ENCODE measurements around the gene JUP. TPM values are rescaled to one million over a fixed set of nuclear protein-coding genes. Genes with fewer than 3 reads are reported as not detected.

JUP gene
- total and polyA plus RNA-seq, 10 of the 15 experiments (the other 5 are each of a cell fraction or from before 2014, with no cell fraction given) = 1.5 to 36.3 (median 11.6) TPM

- in situ Hi-C loops (cut with MboI) (no loop called here), intact Hi-C loops (cut with micrococcal nuclease; ENCODE audit: unreplicated experiment) (no loop called here)
- no peak for TF ChIP-seq HDAC2 (IDR thresholded peaks at IDR 0.05)
- no peak for TF ChIP-seq ZZZ3 (IDR thresholded peaks at IDR 0.05; ENCODE audit: control insufficient read depth, insufficient read length, low read depth)
- no peak for TF ChIP-seq CEBPB (IDR thresholded peaks at IDR 0.05; ENCODE audit: borderline replicate concordance in 1 of 2, low read depth in 2 of 2, low read length in 2 of 2)
- no peak for TF ChIP-seq YY1 (IDR thresholded peaks at IDR 0.05; ENCODE audit: low read depth, low read length)
- TF ChIP-seq ZSCAN29 (IDR thresholded peaks at IDR 0.05) = no peak
- TF ChIP-seq WRNIP1 (IDR thresholded peaks at IDR 0.05; ENCODE audit: borderline replicate concordance, low read depth, low read length) = no peak
- TF ChIP-seq, protein P1, sequence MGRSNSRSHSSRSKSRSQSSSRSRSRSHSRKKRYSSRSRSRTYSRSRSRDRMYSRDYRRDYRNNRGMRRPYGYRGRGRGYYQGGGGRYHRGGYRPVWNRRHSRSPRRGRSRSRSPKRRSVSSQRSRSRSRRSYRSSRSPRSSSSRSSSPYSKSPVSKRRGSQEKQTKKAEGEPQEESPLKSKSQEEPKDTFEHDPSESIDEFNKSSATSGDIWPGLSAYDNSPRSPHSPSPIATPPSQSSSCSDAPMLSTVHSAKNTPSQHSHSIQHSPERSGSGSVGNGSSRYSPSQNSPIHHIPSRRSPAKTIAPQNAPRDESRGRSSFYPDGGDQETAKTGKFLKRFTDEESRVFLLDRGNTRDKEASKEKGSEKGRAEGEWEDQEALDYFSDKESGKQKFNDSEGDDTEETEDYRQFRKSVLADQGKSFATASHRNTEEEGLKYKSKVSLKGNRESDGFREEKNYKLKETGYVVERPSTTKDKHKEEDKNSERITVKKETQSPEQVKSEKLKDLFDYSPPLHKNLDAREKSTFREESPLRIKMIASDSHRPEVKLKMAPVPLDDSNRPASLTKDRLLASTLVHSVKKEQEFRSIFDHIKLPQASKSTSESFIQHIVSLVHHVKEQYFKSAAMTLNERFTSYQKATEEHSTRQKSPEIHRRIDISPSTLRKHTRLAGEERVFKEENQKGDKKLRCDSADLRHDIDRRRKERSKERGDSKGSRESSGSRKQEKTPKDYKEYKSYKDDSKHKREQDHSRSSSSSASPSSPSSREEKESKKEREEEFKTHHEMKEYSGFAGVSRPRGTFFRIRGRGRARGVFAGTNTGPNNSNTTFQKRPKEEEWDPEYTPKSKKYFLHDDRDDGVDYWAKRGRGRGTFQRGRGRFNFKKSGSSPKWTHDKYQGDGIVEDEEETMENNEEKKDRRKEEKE (IDR thresholded peaks at IDR 0.05) = no peak
- no peak for TF ChIP-seq IKZF1 (conservative IDR thresholded peaks at IDR 0.05)
- no peak for TF ChIP-seq ZNF217 (IDR thresholded peaks at IDR 0.05)
- no peak for TF ChIP-seq FOXK2 (IDR thresholded peaks at IDR 0.05)
- no peak for TF ChIP-seq RAD51 (IDR thresholded peaks at IDR 0.05)
- TF ChIP-seq, protein P2, sequence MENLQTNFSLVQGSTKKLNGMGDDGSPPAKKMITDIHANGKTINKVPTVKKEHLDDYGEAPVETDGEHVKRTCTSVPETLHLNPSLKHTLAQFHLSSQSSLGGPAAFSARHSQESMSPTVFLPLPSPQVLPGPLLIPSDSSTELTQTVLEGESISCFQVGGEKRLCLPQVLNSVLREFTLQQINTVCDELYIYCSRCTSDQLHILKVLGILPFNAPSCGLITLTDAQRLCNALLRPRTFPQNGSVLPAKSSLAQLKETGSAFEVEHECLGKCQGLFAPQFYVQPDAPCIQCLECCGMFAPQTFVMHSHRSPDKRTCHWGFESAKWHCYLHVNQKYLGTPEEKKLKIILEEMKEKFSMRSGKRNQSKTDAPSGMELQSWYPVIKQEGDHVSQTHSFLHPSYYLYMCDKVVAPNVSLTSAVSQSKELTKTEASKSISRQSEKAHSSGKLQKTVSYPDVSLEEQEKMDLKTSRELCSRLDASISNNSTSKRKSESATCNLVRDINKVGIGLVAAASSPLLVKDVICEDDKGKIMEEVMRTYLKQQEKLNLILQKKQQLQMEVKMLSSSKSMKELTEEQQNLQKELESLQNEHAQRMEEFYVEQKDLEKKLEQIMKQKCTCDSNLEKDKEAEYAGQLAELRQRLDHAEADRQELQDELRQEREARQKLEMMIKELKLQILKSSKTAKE (IDR thresholded peaks at IDR 0.05; ENCODE audit: low read depth, poor library complexity, severe bottlenecking) = no peak
- no peak for TF ChIP-seq PBX3 (IDR thresholded peaks at IDR 0.05; ENCODE audit: insufficient replicate concordance, low read depth, low read length)
- no peak for TF ChIP-seq MTA2 (IDR thresholded peaks at IDR 0.05; ENCODE audit: low read depth)
- no TSS peak for BruUV-seq (replicated peaks)
- no peaks in the 10 kb centered on the region for H3K9me3 ChIP-seq (replicated peaks; ENCODE audit: control insufficient read depth, insufficient read depth, low read length)
- H3K36me3 ChIP-seq (ENCODE audit: control insufficient read depth in 2 of 2, insufficient read depth in 2 of 2, low read length in 1 of 2) = no peaks in the 10 kb centered on the region
- POLR2A ChIA-PET = interaction anchor here (0.6 kb wide), 1 partner anchor 105 kb away, joined by 5 read pairs; no protein-coding TSS in a partner anchor
- no peak for ATAC-seq
- no peaks in the 10 kb centered on the region for H3K4me1 ChIP-seq (ENCODE audit: control insufficient read depth, insufficient read depth, low read length)
- no peaks in the 10 kb centered on the region for H4K20me1 ChIP-seq (ENCODE audit: control insufficient read depth, insufficient read depth)
- H3K4me2 ChIP-seq (ENCODE audit: control insufficient read depth, insufficient read depth) = no peak overlapping the region
- no peak overlapping the region for H2AFZ ChIP-seq (ENCODE audit: control insufficient read depth, low read depth, low read length)
- peaks cover under 1% of the 10 kb centered on the region; the same call in 1 of the 2 replicates for H3K79me2 ChIP-seq (ENCODE audit: control insufficient read depth, insufficient read depth, low read length)
- H3K27ac ChIP-seq (ENCODE audit: control insufficient read depth, insufficient read depth) = no peak overlapping the region
- SMC1A ChIA-PET (ENCODE audit: uncharacterized antibody, unreplicated experiment) = no interaction called here
- RAD21 ChIA-PET (ENCODE audit: unreplicated experiment) = no interaction called here
- CTCF ChIA-PET = interaction anchor here (0.6 kb wide), 1 partner anchor 1174 kb away, joined by 3 read pairs; no protein-coding TSS in a partner anchor
- no peak for DNase-seq (ENCODE audit: low read depth, low spot score)
- no peaks in the 10 kb centered on the region; a peak in 1 of 4 replicates for H3K27me3 ChIP-seq (replicated peaks in 1 of 2; ENCODE audit: control insufficient read depth in 2 of 2, insufficient read depth in 2 of 2, low read length in 1 of 2)
- no peak for FAIRE-seq
- WGBS (ENCODE audit: insufficient coverage, insufficient replicate concordance, low lambda C conversion rate, missing lambda C conversion rate) = 48% methylated on average over 12 of the region's 12 CpGs
- H3K4me3 ChIP-seq = no peak overlapping the region
- H3K9ac ChIP-seq (ENCODE audit: control insufficient read depth, insufficient read depth, low read length) = no peak overlapping the region
These were observed 10.9 kb downstream of the JUP start for GRCh38 chr17:41775394-41776226.

All from GM12878 (cell line).